GOT3 (cell line): ENCODE measurements around the gene LINGO4.

Experiments
- DNase-seq: peaks from one replicate; lab custom pipeline; 2025; ENCODE audit warnings: mixed read lengths; lab: John Stamatoyannopoulos, UW

LINGO4 gene

DNA sequence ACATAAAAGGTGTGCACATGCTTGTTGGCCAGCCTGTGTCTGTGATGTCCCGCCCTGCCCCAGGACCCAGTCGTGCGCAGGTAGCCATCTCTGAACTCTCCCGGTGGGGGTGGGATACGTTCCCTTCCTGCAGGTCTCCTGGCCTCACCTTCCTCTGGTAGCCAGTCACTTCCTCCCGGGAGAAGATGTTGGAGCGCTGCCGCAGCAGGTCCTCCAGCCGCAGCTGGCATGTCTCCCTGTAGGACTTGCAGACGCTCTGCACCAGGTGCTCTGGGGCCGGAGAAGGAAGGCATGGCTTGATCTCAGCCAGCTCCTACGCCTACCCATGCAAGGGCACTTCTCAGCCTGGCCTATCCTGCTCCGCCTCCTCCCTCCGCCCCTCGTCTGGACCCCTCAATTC, 9.2 kb upstream of the LINGO4 start:
- DNase-seq = no peak

DNA sequence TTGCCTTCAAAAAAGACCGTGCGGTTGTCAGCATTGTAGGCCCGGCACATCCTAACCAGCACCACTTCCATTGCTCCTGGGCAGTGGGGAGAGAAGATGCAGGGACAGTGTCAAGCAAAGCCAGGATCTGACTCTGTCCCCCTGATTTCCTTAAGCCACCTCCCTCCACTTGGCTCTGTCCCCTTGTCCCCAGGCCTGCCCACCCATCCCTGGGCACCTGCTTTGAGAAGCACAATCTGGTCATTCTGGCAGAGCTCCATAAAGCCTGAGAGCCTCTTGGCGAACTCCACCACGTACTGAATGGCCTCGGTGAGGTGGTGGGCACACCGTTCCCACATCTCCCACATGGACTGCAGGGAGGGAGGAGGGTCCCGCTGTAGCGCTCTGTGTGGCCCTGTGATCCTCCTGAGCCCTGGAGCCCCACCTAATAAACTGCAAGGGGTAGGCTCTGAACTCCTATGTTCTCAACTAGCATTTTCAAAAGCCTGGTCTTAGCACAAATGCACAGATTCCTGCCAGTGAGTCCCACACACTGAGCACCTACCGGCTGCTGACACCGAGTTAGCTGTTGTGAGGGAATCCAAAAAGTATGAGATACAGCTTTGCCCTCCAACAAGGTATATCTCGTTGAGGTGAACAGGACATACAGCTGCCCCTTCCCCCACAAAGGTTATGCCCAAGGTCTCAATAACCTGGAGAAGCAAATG, 8.2 kb upstream of the LINGO4 start:
- no peak for DNase-seq

DNA sequence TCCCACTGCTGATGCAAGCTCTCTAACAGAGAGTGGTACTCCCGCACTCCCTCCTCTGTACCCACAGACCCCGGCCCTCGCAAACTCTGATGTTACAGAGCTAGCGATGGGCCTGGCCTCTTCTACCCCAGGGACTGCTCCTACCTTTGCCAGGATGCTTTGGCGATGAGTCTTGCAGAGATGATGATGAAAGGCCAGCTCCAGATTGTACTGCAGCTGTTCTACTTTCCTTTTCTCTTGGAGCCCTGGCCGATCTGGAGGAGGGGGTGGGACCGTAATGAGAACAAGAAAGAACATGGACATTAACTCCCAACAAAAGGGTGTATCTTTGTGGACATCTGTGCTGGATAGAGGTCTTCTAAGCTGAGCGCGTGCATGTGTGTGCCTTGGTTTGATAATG, 6.0 kb upstream of the LINGO4 start:
- DNase-seq = no peak

DNA sequence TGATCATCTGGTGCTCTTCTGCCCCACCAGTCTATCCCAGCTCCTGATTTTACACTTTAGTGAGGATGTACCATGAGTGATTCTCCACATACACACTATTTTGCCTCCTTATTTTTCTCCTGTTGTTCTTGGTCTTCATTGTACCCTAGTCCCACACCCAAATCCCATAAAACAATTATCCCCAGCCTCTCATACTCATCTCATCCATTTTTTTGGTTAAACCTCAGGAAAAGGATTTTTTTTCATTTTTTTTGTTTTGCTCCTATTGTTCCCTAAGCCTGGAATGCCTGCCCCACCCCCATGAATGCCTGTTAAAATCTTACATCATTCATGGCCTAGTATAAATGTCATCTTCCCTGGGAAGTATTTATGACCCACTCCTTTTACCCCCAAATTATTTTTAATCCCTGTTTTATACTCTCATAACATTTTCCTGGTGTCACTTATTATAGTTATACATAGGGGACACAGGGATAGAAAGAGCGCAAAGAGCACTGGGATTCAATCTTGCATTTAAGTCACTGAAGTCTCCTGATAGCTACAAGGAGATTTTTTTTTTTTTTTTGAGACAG, 4.9 kb upstream of the LINGO4 start:
- DNase-seq = no peak

DNA sequence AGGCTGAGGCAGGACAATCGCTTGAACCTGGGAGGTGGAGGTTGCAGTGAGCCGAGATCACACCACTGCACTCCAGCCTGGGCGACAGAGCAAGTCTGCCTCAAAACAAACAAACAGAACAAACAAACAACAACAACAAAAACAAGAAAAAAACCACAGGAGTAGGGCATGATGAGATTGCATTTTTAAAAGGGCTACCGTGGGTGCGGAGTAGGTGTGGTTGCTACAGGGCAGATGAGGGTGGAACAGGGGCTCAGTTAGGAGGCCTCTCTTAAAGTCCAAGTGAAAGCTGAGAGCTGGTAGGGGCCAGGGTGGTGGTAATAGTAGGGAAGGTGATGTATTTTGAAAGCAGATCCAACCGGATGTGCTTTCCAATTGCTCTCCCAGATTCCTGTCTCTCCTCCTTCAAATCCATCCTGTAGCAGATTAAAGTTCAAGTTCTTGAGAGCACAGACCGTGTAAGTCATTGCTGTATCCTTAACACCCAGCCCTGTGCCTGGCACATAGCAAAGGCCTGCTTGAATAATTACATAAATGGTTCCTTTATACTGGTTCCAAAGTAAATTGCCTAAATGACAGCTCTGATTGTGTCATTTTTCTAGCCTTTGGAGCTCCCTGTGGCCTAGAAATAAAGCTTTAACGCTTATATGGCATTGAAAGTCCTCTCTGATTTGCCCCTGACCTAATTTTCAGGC, 4.2 kb upstream of the LINGO4 start:
- no peak for DNase-seq

DNA sequence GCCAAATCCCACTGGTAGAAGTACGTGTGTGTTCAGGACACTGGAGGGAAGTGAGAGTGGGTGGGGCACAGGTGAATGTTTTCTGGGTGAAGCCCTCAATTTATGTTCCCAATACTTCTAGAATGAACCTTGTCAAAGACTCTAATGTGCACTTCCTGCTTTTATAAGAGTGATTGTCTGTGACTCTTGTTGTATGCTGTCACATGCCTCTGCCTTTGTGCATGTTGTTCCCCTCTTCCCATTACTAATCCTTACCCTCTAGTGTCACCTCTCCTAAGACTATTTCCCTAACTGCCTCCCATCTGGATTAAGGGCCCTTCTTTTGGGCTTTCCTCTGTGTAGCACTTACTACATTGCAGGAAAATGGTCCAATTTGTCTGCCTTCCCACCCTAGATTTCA, 2.5 kb upstream of the LINGO4 start:
- DNase-seq = no peak

DNA sequence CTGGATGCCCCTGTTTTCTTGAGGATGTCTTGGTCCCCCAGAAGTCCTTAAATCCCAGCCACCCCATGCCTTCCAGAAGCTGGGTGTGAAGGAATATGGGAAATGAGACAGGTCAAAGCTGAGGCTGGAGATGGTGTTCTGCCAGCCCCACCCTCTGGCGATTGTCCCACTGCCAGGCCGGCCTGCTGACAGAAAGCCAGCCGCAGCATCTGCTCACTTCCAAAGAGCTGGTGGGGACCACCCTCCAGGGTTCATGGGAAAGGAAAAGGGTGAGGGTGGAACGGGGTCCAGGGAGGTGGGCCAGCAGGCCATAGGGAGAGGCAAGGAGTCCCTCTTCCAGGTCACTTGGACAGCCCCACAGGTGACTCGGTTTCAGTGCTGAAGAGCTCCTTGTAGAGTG, 1.9 kb upstream of the LINGO4 start:
- no peak for DNase-seq

DNA sequence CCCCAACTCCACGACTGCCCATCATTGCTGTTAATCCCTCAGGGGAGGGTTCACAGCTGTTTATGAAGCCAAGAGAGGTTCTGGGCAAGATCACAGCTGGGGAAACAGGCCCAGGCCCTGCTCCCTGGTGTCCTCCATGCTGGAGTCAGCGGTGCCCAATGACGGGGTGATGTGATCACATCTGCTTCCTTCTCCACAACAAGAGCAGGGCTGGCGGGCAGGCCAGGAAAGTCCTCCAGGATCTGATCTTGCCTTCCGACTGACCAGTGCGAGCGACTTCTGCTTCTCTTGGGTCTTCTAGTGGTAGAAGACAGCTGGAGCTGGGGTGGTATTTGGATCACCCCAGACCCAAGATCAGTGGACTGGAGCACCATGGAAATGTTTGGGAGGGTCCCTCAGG, 951 bp upstream of the LINGO4 start:
- DNase-seq = no peak

DNA sequence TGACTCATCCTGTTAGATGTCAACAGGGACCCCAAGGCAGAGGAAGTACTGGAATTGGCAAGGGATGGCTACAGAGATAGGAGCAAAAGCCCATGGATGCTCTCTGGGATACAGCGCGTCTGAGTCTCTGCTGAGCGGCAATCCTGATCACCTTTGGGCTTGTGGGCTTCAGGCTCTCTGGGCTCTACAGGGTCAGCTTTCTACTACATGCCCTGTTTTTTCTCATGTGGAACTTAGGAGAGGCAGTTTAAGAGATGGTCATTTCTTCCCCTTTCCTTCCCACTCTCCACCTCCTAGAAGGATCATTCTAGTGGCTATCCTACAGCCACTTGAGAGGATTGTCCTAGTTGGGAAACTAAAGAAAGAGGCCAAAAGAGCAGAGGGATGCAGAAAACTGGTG, 1.3 kb downstream of the LINGO4 start:
- no peak for DNase-seq

DNA sequence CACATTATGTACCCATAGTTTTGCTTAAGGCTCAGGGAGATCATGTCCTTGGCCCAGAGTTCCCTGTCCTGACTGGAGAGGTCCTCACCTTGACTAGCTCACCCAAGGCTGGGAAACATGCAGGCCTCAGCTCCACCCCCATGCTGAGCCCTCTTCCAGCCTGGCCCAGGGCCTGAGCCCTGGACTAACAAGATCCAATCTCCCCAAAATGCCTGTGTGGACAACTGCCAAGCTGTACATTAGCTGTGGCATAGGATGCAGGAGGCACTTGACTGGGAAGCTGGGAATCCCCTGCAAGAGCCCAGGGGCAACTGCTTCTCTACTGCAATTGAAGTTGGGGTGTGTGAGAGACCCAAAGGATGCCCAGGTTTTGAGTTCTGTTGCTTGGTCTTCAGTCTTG, 2.1 kb downstream of the LINGO4 start:
- no peak for DNase-seq

DNA sequence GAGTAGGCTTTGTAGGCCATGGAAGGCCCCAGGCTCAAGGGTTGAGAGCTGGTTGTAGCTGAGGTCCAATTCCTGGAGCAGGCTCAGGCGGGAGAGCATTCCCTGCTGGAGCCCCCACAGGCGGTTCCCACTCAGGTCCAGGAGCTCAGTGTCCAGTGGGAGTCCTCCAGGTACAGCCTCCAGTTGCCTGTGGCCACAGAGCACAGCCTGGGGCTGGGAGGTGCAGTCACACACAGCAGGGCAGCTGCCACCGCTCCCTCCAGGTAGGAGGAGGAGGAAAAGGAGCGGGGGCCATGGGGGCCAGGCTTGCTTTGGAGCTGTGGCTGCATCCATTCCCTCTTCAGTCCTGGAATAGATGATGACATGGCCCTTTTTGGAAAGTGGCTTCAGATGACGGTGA, 2.8 kb downstream of the LINGO4 start:
- DNase-seq = no peak

DNA sequence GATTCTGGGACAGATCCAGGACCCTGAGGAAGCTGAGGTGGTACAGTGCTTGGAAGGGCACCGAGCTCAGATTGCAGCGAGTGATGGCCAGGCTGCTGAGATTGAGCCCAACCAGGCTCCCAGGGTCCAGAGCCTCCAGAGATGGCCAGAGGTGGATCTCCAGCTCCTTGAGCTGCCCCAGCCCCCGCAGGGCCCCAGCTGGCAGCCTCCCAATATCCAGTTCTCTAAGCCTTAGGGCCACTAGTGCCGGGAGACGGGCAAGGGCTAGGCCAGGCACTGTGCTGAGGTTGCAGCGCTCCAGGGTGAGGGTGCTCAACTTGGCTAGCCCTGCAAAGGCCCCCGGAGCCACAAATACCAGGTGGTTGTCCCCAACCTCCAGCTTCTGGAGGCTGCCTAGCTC, 3.4 kb downstream of the LINGO4 start:
- DNase-seq = no peak

DNA sequence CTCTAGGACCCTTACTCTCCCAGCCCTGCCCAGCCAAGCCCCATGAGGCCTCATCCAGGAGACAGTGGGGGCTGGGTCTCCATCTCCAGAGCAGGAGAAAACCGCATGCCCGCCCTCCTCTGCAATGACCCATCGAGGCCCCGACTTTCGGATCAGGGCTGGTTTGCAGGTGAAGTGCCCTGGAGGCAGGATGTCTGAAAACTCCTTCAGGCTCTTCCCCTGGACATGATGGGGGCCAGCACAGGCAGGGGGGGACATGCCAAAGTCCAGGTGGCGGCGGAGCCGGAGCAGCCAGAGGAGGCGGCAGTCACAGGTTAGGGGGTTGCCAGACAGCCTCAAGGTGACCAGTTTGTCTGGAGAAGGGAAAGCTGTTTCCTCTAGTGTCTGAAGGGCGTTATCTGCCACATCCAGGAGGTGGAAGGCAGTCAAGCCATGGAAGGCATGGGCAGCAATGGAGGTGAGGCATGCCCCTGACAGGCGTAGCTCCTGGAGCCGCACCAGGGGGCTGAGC, 3.9 kb downstream of the LINGO4 start:
- DNase-seq = no peak

DNA sequence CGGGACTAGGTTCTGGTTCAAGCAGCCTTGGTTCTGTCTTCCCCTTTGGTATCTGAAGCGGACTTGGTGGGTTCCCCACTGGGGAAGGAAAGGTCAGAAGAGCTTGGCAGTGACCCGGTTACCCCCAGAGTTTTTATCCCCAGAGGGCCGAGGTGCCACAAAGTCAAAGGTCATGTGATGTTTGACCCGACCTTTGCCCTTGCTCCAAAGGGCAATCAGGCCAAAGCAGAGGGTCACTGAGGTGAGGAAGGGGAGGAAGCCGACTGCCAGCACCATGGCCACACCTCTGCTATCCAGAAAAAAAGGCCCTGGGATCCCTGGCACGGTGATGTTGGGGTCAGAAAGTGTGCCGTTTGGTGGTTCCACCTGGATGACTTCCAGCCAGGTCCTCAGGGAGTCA, 4.4 kb downstream of the LINGO4 start:
- no peak for DNase-seq

DNA sequence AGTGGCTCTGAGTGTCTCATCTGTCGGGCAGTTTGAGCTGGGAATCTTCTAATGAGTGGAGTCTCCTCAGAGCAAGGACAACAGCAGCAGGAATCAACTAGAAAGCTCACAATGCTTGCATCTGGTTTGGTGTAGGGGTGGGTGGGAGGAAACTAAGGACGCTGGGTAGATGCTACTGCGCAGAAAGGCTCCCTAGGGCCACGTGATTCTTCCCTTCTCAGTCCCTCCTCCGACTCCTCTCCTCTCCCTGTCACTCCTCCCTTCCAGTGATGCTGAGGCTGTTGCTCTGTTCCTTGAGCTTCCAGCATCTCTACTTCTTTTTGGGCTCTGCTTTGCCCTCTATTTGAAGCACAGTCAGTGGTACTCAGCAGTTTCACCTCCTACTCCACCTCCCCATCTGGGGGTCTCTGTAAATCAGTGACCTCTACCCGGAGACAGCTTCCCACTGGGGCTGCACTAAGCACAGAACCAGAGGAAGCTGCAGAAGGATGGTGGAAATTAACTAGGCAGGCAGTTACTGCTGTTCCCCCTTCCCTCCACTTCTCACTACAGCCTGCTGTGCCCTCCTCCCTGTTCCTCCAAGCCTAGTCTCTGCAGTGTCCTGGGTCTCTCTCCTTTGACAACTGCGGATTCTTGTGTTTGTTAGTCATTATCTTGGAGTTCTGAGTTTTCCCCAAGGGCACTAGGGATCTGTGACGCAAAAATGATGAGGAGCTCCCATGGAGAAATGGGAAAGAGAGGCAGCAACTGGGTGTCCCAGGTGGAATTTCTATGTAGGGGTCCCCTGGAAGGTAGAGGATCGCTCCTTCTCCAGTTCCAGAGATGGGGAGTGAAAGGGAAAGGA, 5.8 kb downstream of the LINGO4 start:
- DNase-seq = no peak

DNA sequence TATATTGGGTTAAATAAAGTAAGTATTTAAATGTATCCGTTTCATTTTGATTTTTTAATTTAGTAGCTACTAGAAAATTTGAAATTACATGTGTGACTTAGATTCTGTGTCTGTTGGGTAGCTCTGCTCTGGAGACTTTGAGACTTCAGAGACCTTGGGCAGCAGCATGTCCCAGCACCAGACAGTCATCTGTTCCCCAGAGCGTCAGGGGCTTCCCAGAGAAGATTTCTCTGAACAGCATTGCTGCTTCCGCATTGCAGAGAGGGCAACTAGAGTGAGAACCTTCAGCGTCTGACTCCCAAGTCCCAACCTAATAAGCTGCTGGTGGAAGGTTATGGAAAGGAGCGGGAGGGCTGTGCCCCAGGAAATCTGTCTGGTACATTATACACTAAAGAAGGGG, 6.6 kb downstream of the LINGO4 start:
- no peak for DNase-seq

DNA sequence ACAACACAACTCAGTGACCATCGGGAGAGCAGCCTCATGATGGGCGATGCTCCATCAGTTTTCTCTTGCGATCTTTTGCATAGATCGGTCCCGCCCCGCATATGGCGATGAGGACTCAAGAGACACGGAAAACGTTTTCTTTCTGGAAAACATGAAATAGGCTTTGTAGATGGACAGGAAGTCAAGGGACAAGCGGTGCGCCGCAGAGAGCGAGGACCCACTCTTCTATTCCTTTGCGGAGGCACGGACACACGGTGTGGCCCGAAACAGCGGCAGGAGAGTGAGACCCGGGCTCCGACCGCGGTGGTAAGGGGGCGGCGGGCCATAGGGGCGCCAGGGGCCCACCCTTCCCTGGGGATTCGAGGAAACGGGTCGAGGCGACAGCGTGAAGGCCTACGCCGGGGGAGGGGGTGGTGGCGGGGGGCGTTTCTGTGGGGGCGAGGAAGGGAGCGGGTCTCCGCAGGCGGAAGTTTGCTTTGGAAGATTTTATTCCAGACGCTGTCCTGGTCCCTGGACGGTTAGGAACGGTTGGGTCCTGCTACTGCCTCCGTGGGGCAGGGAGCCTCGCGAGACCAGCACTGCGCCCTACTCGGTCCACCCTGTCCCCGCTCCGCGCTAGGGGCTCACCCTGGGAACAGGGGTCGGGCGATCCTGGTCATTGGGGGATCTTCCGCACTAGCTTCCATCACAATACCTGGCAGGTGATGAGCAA, 14.1 kb downstream of the LINGO4 start:
- no peak for DNase-seq

DNA sequence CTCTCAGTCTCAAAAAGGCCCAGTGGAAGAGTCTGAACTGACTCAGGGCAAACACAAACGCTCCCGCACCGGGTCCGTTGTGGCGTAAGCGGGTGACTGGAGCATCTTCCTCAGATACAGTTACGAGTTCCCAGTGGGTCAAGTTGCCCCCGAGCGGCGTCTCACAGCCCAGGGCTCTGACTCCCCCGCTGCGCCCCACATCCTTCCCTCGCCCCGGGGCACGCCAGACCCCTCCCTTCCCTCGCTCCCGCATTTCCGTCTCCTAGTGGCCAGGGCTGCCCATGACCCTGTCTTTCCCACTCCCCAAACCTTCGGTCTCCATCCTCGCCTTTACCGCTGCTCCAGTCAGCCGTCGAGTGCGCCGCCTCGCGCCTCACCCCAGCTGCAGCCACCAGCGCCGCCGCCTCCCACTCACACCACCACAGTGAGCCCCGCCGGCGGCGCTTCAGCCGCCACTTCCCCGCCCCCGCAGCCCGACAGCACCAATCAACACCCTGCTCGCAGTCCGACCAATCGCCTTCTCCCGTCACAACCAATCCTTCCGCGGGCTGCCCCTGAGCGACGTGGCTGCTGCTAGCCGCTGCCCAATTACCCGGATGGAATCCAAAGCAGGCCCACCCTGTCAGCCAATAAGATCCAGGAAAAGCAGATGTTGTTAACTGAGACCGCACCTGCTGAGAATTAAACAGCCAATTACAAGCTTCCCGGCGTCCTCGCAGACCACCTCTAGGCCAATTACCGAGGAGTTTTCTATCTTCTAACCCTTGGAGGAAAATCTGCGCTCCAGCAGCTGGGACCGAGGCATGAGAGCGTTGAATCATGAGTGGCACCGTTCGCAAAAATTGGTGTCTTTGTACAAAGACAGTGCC, 14.9 kb downstream of the LINGO4 start, which contains the start of gene TDRKH:
TSS of gene TDRKH (minus strand) at position 430 of the 869 bp plus-strand sequence. CDS start 7,478 bp downstream, outside the sequence.
- DNase-seq = peak; percentile 95

DNA sequence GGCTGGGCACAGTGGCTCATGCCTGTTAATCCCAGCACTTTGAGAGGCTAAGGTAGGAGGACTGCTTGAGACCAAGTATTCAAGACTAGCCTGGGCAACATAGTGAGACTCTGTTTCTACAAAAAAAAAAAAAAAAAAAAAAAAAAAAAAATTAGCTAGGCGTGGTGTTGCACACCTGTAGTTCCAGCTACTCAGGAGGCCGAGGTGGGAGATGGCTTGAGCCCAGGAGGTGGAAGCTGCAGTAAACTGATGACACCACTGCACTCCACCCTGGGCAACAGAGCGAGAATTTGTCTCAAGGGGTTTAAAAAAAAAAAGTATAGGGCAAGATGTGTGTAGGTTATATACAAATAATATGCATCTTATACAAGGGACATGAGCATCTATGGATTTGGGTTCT, 17.5 kb downstream of the LINGO4 start:
- DNase-seq = no peak

DNA sequence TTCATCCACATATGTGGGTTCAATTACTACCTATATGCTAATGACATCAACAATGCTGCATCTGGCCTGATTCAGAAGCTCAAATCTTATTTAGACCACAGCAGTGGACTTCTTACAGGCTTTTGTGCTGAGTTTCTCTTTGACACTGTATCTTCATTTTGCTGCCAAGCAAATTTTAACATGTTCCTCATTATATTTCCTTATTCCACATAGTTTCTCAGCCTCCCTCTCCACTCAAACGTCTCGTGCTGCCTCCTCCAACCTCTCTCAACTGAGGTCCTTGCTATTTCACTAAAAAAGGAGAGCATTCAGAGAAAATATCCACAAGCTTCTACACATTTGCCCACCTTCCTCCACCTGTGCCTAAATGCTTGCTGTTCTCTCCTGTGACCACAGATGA, 21.4 kb downstream of the LINGO4 start:
- no peak for DNase-seq

DNA sequence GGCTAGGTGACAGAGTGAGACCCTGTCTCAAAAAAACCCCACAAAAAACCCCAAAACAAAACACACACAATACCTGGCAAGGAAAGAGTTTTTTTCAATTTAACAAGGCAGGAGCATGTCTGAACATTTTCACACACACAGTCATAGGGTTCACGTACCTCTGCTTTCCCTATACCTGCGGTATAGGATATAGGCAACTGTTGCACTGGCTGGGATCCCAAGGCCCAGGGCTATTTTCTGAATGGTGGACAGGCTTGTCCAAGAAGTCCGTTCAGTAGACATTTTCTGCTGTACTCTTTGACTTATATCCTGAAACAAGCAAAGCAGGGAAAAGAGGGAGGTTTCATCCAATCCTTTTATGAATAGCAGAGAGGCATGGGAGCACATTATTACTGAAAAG, 22.5 kb downstream of the LINGO4 start:
- DNase-seq = no peak
